ENCODE data around the gene IGFBPL1.

IGFBPL1 gene

DNA sequence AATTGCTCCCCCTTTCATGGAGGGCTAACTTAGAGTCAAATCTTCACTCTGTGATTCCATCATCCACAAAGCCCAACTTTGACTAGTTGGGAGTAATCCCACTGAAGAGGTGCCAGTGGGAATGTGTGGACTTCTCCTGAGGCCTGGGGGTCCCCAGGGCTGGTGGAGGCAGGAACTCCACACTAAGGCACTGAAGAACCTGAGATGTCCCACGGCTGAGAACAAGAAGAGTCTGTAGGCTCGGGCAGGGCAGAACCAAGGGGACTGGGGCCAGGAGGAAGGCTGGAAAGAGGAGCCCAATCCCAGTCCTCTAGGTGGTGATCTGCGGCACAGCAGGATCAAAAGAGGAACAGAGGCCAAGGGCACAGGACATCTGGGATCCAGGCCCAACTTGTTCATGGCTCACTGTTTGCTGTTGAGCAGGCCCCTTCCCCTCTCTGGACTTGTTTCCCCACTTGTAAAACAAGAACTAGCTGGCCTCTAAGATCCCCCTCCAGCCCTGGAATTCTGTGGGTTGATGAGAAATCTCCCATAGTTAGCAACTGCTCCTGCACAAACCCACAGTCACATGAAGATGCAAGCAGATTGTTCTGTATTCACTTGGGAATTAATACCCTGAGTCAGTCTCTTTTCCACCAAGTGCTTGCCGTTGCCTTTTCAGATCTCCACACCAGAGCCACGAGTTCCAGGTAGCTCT, 64.4 kb downstream of the IGFBPL1 start:
- Histone ChIP-seq H2AFZ (ENCODE audit: low read depth, low read length) (no peak overlapping the region), H3K27me3 (ENCODE audit: insufficient read depth, low read length) (peaks cover 4% of the 10 kb centered on the region), H3K9me3 (ENCODE audit: low read length) (no peaks in the 10 kb centered on the region), H3K4me1 (ENCODE audit: insufficient read depth, low read length) (peaks cover 19% of the 10 kb centered on the region), H3K36me3 (ENCODE audit: insufficient read depth, low read length) (no peaks in the 10 kb centered on the region), H3K4me3 (ENCODE audit: low read length) (no peak overlapping the region)

DNA sequence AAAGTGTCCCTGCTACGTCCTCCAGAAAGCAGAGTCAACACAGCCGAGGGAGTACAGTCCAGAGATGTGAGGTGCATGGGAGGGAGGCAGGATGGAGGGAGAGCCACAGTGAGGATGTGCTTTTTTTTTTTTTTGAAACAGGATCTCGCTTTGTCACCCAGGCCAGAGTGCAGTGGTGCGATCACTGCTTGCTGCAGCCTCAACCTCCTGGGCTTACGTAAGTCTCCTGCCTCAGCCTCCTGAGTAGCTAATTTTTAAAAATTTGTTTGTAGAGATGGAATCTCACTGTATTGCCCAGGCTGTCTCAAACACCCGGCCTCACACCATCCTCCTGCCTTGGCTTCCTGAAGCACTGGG, 65.0 kb downstream of the IGFBPL1 start:
- no peaks in the 10 kb centered on the region for H3K36me3 ChIP-seq (ENCODE audit: insufficient read depth, low read length)
- peaks cover 4% of the 10 kb centered on the region for H3K27me3 ChIP-seq (ENCODE audit: insufficient read depth, low read length)
- H3K4me1 ChIP-seq (ENCODE audit: insufficient read depth, low read length): peaks cover 19% of the 10 kb centered on the region
- H2AFZ ChIP-seq (ENCODE audit: low read depth, low read length): no peak overlapping the region
- H3K4me3 ChIP-seq (ENCODE audit: low read length): no peak overlapping the region
- H3K9me3 ChIP-seq (ENCODE audit: low read length): no peaks in the 10 kb centered on the region

DNA sequence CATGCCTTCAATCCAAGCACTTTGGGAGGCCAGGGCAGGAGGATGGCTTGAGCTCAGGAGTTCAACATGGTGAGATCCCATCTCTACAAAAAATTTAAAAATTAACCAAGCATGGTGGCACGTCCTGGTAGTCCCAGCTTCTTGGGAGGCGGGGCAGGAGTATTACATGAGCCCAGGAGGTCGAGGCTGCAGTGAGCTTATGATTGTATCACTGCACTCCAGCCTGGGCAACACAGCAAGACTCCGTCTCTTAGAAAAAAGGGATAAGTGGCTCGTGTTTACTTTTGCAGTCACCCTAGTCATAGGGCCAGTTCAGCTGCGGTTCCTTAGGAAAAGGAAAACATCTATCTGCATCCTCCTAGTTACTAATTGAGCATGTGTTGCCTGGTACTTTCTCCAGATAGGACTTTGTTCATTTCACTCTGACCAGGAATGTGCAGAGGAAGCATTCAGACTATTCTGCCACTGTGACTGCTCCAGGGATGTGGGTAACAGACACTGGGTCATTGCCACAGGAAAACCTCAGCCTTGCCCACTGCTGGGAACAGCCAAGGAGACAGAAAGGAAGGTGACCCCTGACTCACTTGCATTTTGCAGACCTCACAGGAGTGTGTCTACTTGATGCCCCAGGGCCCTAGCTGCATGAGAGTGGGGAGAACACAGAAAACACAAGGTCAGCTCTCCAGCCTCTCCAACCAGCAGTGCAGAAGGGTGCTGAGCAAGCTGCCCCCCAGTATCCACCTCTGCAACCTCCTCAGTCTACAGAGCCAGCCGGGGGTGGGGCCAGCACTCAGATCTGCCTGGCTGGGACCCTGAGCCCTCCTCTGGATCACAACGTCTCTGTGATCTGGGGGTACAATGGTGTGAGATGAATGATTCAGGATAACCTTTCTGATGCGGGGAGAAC, 65.6 kb downstream of the IGFBPL1 start:
- H2AFZ ChIP-seq (ENCODE audit: low read depth, low read length): no peak overlapping the region
- H3K9me3 ChIP-seq (ENCODE audit: low read length): no peaks in the 10 kb centered on the region
- no peaks in the 10 kb centered on the region for H3K36me3 ChIP-seq (ENCODE audit: insufficient read depth, low read length)
- peaks cover 4% of the 10 kb centered on the region for H3K27me3 ChIP-seq (ENCODE audit: insufficient read depth, low read length)
- H3K4me1 ChIP-seq (ENCODE audit: insufficient read depth, low read length): peaks cover 19% of the 10 kb centered on the region
- H3K4me3 ChIP-seq (ENCODE audit: low read length): no peak overlapping the region

DNA sequence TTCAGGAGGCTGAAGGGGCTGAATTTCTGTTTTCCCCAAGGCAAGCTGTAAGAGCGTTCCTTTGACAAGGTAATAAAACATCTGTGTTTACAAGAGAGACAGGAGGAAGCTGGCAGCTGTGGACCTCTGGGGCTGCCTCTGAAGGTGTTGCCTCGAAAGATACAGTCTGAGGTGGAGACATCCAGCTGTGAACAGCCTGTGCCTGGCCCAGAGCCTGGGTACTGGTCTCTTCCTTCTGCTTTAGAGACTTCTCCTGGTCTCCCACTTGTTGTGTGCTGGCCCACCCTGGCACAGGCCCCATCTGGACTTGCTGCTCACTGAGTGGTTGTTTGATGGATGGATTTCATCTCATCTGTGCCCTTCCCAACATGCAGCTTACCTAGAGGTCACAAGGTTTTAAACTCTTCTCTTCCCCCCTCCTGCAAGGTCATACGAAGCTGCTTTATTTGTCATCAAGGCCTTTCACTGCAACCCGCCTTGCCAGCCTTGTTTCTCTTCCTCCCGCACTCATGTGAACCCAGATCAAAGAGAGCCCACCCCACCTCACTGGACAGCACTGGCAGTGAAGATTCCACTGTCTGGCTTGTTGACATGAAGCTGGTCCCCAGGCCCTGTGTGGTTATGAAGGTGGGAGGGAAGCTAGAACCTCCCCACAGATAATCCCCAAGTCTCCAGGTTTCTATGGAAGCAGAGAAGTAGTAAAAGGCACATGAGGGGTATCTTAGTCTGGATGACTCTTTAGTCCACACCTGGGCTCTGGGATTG, 66.7 kb downstream of the IGFBPL1 start:
- Histone ChIP-seq H3K4me3 (ENCODE audit: low read length) (no peak overlapping the region), H3K4me1 (ENCODE audit: insufficient read depth, low read length) (peaks cover 23% of the 10 kb centered on the region), H3K9me3 (ENCODE audit: low read length) (no peaks in the 10 kb centered on the region), H3K36me3 (ENCODE audit: insufficient read depth, low read length) (no peaks in the 10 kb centered on the region), H3K27me3 (ENCODE audit: insufficient read depth, low read length) (peaks cover 4% of the 10 kb centered on the region), H2AFZ (ENCODE audit: low read depth, low read length) (no peak overlapping the region)

DNA sequence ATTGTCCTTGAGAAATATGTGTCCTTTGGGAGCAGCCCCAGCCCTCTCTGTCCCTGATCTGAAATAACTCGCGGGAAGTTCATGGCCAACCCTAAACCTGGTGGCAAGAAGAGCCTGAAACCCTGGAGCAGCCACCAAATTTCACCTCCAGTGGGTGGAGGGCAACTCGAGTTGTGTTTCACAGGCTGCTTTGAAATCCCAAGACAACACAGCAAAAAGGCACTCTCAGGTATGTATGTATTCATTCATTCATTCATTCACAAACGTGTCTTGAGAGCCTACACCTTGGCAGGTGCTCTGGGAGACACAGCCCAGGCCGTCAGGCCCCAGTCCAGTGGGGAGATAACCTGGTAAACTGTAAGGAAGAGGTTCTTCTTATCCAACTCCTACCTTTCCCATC, 67.4 kb downstream of the IGFBPL1 start:
- H3K9me3 ChIP-seq (ENCODE audit: low read length): no peaks in the 10 kb centered on the region
- H3K4me1 ChIP-seq (ENCODE audit: insufficient read depth, low read length): peaks cover 20% of the 10 kb centered on the region
- H2AFZ ChIP-seq (ENCODE audit: low read depth, low read length): no peak overlapping the region
- no peaks in the 10 kb centered on the region for H3K36me3 ChIP-seq (ENCODE audit: insufficient read depth, low read length)
- H3K27me3 ChIP-seq (ENCODE audit: insufficient read depth, low read length): peaks cover 6% of the 10 kb centered on the region
- no peak overlapping the region for H3K4me3 ChIP-seq (ENCODE audit: low read length)
